ENCODE measurements around the gene AGBL1.

AGBL1 gene

DNA sequence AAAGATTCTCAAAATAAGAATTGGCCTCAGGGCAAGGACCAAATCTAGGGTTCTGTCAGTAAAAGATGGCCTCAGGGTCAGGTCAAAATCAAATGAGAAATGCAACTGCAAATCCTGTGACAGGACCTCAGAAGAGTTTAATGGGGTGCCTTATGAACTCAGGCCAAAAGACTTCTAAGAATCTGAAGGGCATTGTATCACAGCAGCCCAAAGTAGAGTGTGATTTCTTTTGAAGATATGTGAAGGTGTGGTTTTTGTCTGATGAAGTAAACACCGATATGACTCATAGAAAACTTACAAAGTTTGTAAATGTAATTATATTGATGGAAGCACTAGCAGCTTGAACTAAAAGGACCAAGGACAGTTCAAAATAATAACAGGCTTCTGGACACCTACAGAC lies 966.1 kb downstream of the AGBL1 start:
- no peak for TF ChIP-seq CTCF (IDR thresholded peaks at IDR 0.05; ENCODE audit: low read depth, low read length)
- no peak overlapping the region for H3K4me3 ChIP-seq (replicated peaks in 1 of 2; ENCODE audit: low read depth in 2 of 2, low read length in 2 of 2)
- peak in 1 of 2 donors; percentile 1 for DNase-seq (ENCODE audit: low read depth in 2 of 2)

DNA sequence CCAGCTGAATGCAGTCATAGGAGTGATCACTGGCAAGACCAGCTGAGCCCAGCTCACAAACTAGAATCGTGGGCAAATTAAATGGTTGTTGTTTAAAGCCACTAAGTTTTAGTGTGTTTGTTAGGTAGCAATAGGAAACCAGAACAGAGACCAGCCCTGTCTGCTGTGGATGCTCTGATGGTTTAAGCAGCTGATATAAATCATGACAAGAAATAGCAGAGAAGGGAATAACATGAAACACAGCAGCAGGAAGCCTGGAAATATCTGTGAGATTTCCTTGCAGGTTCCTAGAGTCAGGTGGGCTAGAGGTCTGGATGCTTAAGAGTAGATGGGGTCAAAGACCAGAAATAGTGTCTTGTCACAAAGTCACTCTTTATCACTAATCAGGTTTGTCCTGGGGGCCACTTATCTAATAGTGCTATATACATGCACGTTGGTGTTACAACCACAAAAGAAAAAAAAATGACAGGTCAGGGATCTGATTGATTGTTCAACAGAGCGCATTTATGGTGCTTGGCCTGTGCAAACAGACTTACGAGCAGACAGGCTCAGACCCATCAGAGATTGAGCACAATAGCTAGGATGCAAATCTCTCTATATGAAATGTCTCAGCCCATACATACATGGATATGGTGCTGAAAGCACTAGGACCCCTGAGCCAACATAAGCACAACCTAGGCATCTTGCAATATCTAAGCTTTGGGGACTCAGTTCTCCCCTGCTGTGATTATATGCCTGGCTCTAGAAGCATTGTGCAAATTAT lies 967.7 kb downstream of the AGBL1 start:
- H3K4me3 ChIP-seq (replicated peaks in 1 of 2; ENCODE audit: low read depth in 2 of 2, low read length in 2 of 2), result no peak overlapping the region
- TF ChIP-seq CTCF (IDR thresholded peaks at IDR 0.05; ENCODE audit: low read depth, low read length), result no peak
- DNase-seq (ENCODE audit: low read depth in 2 of 2), result no peak
